ENCODE data around the gene TREX2.

- TF ChIP-seq POLR2AphosphoS5 (IDR thresholded peaks at IDR 0.05) (no peak), CTCF (IDR thresholded peaks at IDR 0.05) (no peak)
These were observed 2.2 kb downstream of the TREX2 start for GRCh38 chrX:153443476-153444332.
